K562 (cell line): ENCODE results near the gene CENPH. TPM values are rescaled to one million over a fixed set of nuclear protein-coding genes. Genes with fewer than 3 reads are reported as not detected.

ENCODE experiments used
- ATAC-seq: fragments of 200-7000 bp; cut with Tn5 transposase; 3 replicates; pipeline ENCODE4 v1.9.1; 2020; ENCODE audit warnings: moderate library complexity
- BruUV-seq: library from RNA; stranded (reverse); fragments of 400-500 nt; replicated peaks from 2 replicates; lab custom pipeline; 2021; lab: Mats Ljungman, UMichigan
- CTCF ChIA-PET: fragments of 300-600 bp; formaldehyde crosslinking; extraction: SDS; loops from one replicate; lab custom pipeline; 2021; ENCODE audit warnings: low intra/inter-chr PET ratio; lab: Yijun Ruan, JAX
- POLR2A ChIA-PET: fragments of 300-600, 350-650 bp; sonication (Branson Sonifier 250); formaldehyde crosslinking; extraction: SDS; loops from one replicate; lab custom pipeline; 2021; ENCODE audit warnings: antibody characterized with exemption, inconsistent platforms; lab: Yijun Ruan, JAX
- DNase-seq, 4 experiments: peaks; one replicate each; pipeline versions ENCODE4 v3.0.0 to v3.0.0-alpha.2; 2011 to 2018; ENCODE audit warnings: low spot score in 3 of 4, mixed read lengths in 3 of 4; ENCODE audit errors: extremely low read depth in 1 of 4
- FAIRE-seq: peaks from 2 replicates; lab custom pipeline; 2011; peaks lifted over from hg19 to GRCh38; lab: Jason Lieb, UNC
- H2AFZ ChIP-seq: 2 replicates; pipeline ENCODE4 v1.6.0; 2011; ENCODE audit warnings: low read depth, low read length, control low read depth, inconsistent platforms
- H3K27ac ChIP-seq: fragments of 200-600 bp; 3 replicates; pipeline ENCODE4 v1.8.0; 2011; ENCODE audit warnings: low read depth, mild to moderate bottlenecking, control low read depth, inconsistent platforms, low read length, moderate library complexity, mixed read lengths; ENCODE audit errors: extremely low read depth
- H3K27me3 ChIP-seq, 2 experiments: fragments of 300-600 bp in 1 of 2; 2 replicates in 1 of 2; 3 replicates in 1 of 2; pipeline versions ENCODE4 v1.6.0 to v1.8.0; 2011; ENCODE audit warnings: inconsistent platforms in 2 of 2, low read length in 2 of 2, mild to moderate bottlenecking in 1 of 2, mixed read lengths in 1 of 2, moderate library complexity in 1 of 2; ENCODE audit not compliant: control insufficient read depth in 2 of 2, insufficient read depth in 2 of 2
- H3K36me3 ChIP-seq: fragments of 300-600 bp; 3 replicates; pipeline ENCODE4 v1.8.0; 2011; ENCODE audit warnings: mild to moderate bottlenecking, low read length, inconsistent platforms; ENCODE audit not compliant: control insufficient read depth, insufficient read depth
- H3K4me1 ChIP-seq, 2 experiments: fragments of 200-600 bp in 1 of 2; replicated peaks in 1 of 2; 2 replicates in 1 of 2; 3 replicates in 1 of 2; pipeline versions ENCODE4 v1.5.1 to v1.8.0; 2011; ENCODE audit warnings: inconsistent platforms in 2 of 2, low read length in 2 of 2, mild to moderate bottlenecking in 1 of 2, mixed read lengths in 1 of 2, moderate library complexity in 1 of 2; ENCODE audit not compliant: control insufficient read depth in 2 of 2, insufficient read depth in 2 of 2
- H3K4me2 ChIP-seq: 2 replicates; pipeline ENCODE4 v1.6.1; 2011; ENCODE audit warnings: low read length, control low read depth, inconsistent platforms, mixed read lengths; ENCODE audit not compliant: insufficient read depth
- H3K4me3 ChIP-seq: fragments of 200-600 bp; sonication (generic), shearing (Covaris generic); 2 replicates; pipeline ENCODE4 v1.5.1; 2016; ENCODE audit warnings: control low read depth, inconsistent platforms
- H3K79me2 ChIP-seq: fragments of 200-600 bp; 3 replicates; pipeline ENCODE4 v1.8.0; 2011; ENCODE audit warnings: low read length, inconsistent platforms; ENCODE audit not compliant: control insufficient read depth, insufficient read depth
- H3K9ac ChIP-seq, 2 experiments: 2 replicates each; pipeline versions ENCODE4 v1.6.0 to v1.6.1; 2011; ENCODE audit warnings: low read depth in 2 of 2, low read length in 2 of 2, control low read depth in 1 of 2, inconsistent platforms in 1 of 2, mild to moderate bottlenecking in 1 of 2, mixed read lengths in 1 of 2; ENCODE audit not compliant: insufficient read depth in 1 of 2
- H3K9me1 ChIP-seq: one replicate; pipeline ENCODE4 v1.6.0; 2011; ENCODE audit warnings: inconsistent platforms, mild to moderate bottlenecking, low read length, moderate library complexity; ENCODE audit not compliant: control insufficient read depth, insufficient read depth
- H3K9me3 ChIP-seq: replicated peaks from 2 replicates; pipeline ENCODE4 v1.5.1; 2011; ENCODE audit warnings: low read depth, low read length, inconsistent platforms; ENCODE audit not compliant: control insufficient read depth, insufficient read depth
- H4K20me1 ChIP-seq: replicated peaks from 2 replicates; pipeline ENCODE4 v1.6.1; 2011; ENCODE audit warnings: low read length, inconsistent platforms, mixed read lengths; ENCODE audit not compliant: control insufficient read depth, insufficient read depth
- HNRNPK ChIP-seq: fragments of 200-400 bp; formaldehyde crosslinking; IDR thresholded peaks from one replicate; pipeline ENCODE4 v1.6.1; 2018; ENCODE audit warnings: mild to moderate bottlenecking, low read depth, low read length; ENCODE audit not compliant: poor library complexity, severe bottlenecking
- TEAD2 ChIP-seq: fragments of 450-650 bp; IDR thresholded peaks from 2 replicates; pipeline ENCODE4 v1.6.1; 2016; ENCODE audit warnings: missing genetic modification characterization, control low read depth, missing compliant biosample characterization
- ZNF518B ChIP-seq: fragments of 250-450 bp; sonication (Bioruptor Pico); IDR thresholded peaks from 2 replicates; pipeline ENCODE4 v1.5.0; 2021; ENCODE audit warnings: mild to moderate bottlenecking, moderate library complexity
- WGBS: fragments of 100-300 bp; shearing (Covaris generic); methylation state at CpG from one replicate; pipeline ENCODE4 v1.1.6; 2016; ENCODE audit warnings: low coverage, mixed read lengths; ENCODE audit not compliant: insufficient coverage; ENCODE audit errors: missing lambda C conversion rate; 5-methylcytosine and 5-hydroxymethylcytosine counted together
- in situ Hi-C: fragments of 300-500 bp; cut with MboI; formaldehyde crosslinking; loops from 4 replicates; pipeline ENCODE4 v1.15.0; 2018; ENCODE audit warnings: inconsistent platforms, mixed read lengths
- intact Hi-C: fragments of 100-400 bp; cut with micrococcal nuclease; formaldehyde crosslinking; loops from 2 replicates; pipeline ENCODE4 v1.14.2; 2022
- polyA plus RNA-seq, 8 experiments: library from polyadenylated mRNA; depleted of rRNA in 4 of 8; stranded (reverse) in 5 of 8; unstranded in 3 of 8; fragments of >200 nt; fragmentation: Nextera tagmentation in 2 of 8; fragmentation: Illumina TruSeq in 1 of 8; extraction: Ambion mirVana in 2 of 8; extraction: Trizol in 1 of 8; gene quantifications; 2 replicates each; pipeline versions ENCODE4 v1.2.1 to v1.2.3, GENCODE V29; 2011 to 2014; ENCODE audit warnings: inconsistent platforms in 1 of 8, missing spikeins in 1 of 8
- total RNA-seq, 7 experiments: library from RNA; depleted of rRNA in 6 of 7; stranded (reverse); fragments of >200 nt in 6 of 7; fragmentation: Illumina TruSeq in 2 of 7; extraction: Trizol in 2 of 7; gene quantifications; 2 replicates each; pipeline versions ENCODE4 v1.2.1 to v1.2.3, GENCODE V29; 2011 to 2021; ENCODE audit warnings: low replicate concordance in 1 of 7

CENPH gene
- total and polyA plus RNA-seq, 9 of the 15 experiments (the other 6 are each of a cell fraction or from before 2014, with no cell fraction given): 10.5 to 124 (median 74.9) TPM

GRCh38 chr5:69242215-69242927 is 53.0 kb downstream of the CENPH start (continued):
- TF ChIP-seq ZNF518B (CRISPR knock-in tag): no peak

GRCh38 chr5:69245031-69245430 is 55.6 kb downstream of the CENPH start:
- Histone ChIP-seq H3K36me3 (peaks cover 9% of the 10 kb centered on the region), H3K9me3 (no peaks in the 10 kb centered on the region), H3K27ac (no peak overlapping the region), H3K79me2 (peaks cover 89% of the 10 kb centered on the region), H3K9ac (no peak overlapping the region), H4K20me1 (no peaks in the 10 kb centered on the region), H3K4me2 (no peak overlapping the region), H3K27me3 (no peaks in the 10 kb centered on the region), H3K9me1 (no peaks in the 10 kb centered on the region), H3K4me3 (no peak overlapping the region), H3K4me1 (peaks cover 0 to 6% of the 10 kb centered on the region in 2 experiments; a peak in 2 of 5 replicates), H2AFZ (no peak overlapping the region)
- WGBS: 90% methylated on average over 2 of the region's 5 CpGs
- no peak for DNase-seq
- FAIRE-seq: no peak
- no TSS peak for BruUV-seq
- ChIA-PET CTCF (no interaction called here), POLR2A (no interaction called here)
- in situ Hi-C loops: no loop called here
- ATAC-seq: no peak
- TF ChIP-seq HNRNPK (peak; percentile 50), TEAD2 (tag) (no peak)
- TF ChIP-seq, all 486 proteins: peak for 1
- intact Hi-C loops: no loop called here
